BE2C (cell line): ENCODE data around the gene RNF144B.

Experiments used
- DNase-seq: peaks from one replicate; pipeline ENCODE4 v3.0.0-alpha.2; 2020
- H3K27me3 ChIP-seq: fragments of 250-450 bp; sonication (Bioruptor Pico); 2 replicates; pipeline ENCODE4 v1.5.1; 2020; ENCODE audit warnings: mild to moderate bottlenecking
- H3K36me3 ChIP-seq: fragments of 250-450 bp; sonication (Bioruptor Pico); 2 replicates; pipeline ENCODE4 v1.5.1; 2020; ENCODE audit warnings: mild to moderate bottlenecking
- H3K4me1 ChIP-seq: fragments of 250-450 bp; sonication (Bioruptor Pico); 2 replicates; pipeline ENCODE4 v1.5.1; 2020
- H3K4me3 ChIP-seq: 2 replicates; pipeline ENCODE4 v1.5.1; 2011; ENCODE audit warnings: low read depth, low read length
- H3K9me3 ChIP-seq: fragments of 250-450 bp; sonication (Bioruptor Pico); 2 replicates; pipeline ENCODE4 v1.5.1; 2020
- TF ChIP-seq, protein P1 (sequence below): IDR thresholded peaks from 2 replicates; pipeline ENCODE4 v1.5.1; 2012; ENCODE audit warnings: mild to moderate bottlenecking, low read depth, low read length

The RNF144B gene

DNA sequence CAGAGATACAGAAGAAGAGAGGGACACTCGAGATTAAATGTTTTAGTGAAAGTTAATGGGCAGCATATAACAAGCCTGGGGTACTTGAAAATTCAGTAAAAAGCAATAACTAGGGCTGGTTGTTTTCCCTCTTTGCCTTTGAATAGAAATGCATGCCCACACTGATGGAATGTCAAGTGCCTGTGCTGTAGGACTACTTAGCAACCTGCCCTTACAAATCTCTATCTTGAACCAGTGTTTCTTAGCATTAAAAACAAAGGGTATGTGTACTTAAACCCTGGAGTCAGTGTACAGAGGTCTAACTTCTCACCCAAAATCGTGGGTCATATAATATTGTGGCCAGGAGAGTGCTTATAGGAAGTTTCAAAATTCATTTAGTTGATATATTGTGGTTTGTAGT lies 37.1 kb downstream of the RNF144B start:
- Histone ChIP-seq H3K4me3 (no peak overlapping the region), H3K36me3 (no peaks in the 10 kb centered on the region), H3K4me1 (no peaks in the 10 kb centered on the region), H3K9me3 (no peaks in the 10 kb centered on the region), H3K27me3 (no peaks in the 10 kb centered on the region)
- no peak for DNase-seq
- TF ChIP-seq, protein P1, sequence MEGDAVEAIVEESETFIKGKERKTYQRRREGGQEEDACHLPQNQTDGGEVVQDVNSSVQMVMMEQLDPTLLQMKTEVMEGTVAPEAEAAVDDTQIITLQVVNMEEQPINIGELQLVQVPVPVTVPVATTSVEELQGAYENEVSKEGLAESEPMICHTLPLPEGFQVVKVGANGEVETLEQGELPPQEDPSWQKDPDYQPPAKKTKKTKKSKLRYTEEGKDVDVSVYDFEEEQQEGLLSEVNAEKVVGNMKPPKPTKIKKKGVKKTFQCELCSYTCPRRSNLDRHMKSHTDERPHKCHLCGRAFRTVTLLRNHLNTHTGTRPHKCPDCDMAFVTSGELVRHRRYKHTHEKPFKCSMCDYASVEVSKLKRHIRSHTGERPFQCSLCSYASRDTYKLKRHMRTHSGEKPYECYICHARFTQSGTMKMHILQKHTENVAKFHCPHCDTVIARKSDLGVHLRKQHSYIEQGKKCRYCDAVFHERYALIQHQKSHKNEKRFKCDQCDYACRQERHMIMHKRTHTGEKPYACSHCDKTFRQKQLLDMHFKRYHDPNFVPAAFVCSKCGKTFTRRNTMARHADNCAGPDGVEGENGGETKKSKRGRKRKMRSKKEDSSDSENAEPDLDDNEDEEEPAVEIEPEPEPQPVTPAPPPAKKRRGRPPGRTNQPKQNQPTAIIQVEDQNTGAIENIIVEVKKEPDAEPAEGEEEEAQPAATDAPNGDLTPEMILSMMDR, result no peak

DNA sequence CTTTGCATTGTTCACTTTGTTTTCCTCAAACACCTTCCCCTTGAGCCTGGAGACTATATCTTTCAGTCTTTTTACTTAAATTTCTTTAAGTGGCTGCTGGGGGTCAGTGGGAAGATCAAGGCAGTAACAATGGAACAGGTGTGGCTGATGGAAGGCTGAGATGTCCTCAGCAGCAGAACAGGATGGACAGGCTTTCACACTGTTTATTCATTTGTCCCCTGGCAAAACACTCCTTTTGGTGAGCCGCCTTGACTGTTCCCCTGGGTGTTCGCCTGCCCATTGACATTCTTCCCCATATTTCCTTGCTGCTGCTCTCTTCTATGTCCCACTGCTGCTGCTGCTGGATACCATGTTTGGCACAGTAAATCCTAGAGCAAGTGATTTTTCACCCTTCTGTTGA lies 38.1 kb downstream of the RNF144B start:
- H3K36me3 ChIP-seq, result no peaks in the 10 kb centered on the region
- H3K4me1 ChIP-seq, result no peaks in the 10 kb centered on the region
- no peaks in the 10 kb centered on the region for H3K27me3 ChIP-seq
- no peak overlapping the region for H3K4me3 ChIP-seq
- H3K9me3 ChIP-seq, result no peaks in the 10 kb centered on the region
- TF ChIP-seq, protein P1, result no peak
- no peak for DNase-seq

DNA sequence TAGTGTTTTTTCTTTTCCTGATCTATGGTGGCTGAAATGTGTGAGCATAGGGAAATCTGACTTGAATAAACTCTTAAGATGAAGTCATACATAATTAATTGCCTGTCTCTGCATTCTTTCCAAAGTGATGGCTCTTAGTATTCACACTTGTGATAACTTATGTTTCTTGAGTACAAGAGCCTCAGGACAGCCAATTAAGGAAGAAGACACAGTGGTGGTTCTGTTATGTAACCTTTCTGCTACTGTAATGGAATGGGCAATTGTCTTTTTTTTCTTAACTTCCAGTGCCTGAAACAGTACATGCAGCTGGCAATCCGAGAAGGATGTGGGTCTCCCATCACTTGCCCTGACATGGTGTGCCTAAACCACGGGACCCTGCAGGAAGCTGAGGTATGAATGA lies 40.1 kb downstream of the RNF144B start:
- no peaks in the 10 kb centered on the region for H3K4me1 ChIP-seq
- TF ChIP-seq, protein P1, result no peak
- H3K4me3 ChIP-seq, result no peak overlapping the region
- H3K27me3 ChIP-seq, result no peaks in the 10 kb centered on the region
- H3K9me3 ChIP-seq, result no peaks in the 10 kb centered on the region
- H3K36me3 ChIP-seq, result no peaks in the 10 kb centered on the region
- DNase-seq, result no peak

DNA sequence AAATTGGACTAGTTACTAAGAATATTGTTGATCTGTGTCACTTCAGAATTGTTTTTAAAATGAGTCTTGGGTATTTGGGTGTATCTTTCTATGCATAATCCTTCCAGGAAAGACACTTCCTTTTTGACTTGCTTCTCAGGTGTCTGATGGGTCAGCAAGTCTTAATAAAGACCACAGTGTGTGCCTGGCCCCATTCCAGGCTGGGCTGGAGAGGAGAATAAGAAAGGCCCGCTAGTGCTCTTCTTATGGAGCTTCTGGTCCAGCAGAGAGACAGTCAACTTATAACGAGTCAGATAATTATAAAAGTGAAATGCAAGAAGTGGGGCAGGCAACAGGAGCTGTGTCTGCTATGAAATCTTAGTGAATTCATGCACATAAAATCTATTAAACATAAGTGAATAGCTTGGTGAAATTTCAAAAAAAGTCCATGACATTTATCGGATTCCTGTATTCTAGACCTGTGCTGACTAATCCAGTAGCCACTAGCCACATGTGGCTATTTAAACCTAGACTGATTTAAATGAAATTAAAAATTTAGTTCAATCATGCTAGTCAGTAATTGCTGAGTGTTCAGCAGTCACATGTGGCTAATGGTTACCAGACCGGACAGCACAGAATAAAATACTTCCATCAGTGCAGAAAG lies 42.6 kb downstream of the RNF144B start:
- Histone ChIP-seq H3K36me3 (no peaks in the 10 kb centered on the region), H3K4me3 (no peak overlapping the region), H3K4me1 (no peaks in the 10 kb centered on the region), H3K27me3 (no peaks in the 10 kb centered on the region; the same call in 1 of the 2 replicates), H3K9me3 (no peaks in the 10 kb centered on the region)
- TF ChIP-seq, protein P1, result no peak
- DNase-seq, result no peak

- Histone ChIP-seq H3K4me1 (no peaks in the 10 kb centered on the region), H3K27me3 (no peaks in the 10 kb centered on the region; the same call in 1 of the 2 replicates), H3K4me3 (no peak overlapping the region), H3K9me3 (no peaks in the 10 kb centered on the region), H3K36me3 (no peaks in the 10 kb centered on the region)
- DNase-seq, result no peak
- TF ChIP-seq, protein P1, result no peak
Observed at GRCh38 chr6:18431581-18431980, 44.4 kb downstream of the RNF144B start.

DNA sequence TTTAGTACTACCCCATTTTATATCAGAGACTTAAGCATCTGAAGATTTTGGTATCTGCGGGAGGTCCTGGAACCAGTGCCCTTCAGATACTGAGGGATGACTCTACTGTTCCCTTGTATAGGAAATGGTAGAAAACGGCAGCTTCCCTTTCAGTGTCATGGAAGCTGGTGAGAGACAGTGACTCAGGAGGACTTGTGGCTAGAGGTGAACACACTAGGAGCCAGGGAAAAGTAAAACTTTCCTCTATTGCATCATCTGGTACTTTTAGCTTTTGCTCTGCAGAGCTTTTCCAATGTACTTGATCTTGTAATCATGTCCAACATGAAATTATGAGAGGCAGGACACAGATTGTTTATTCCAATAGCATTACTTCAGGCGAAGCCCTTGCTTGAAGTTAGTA lies 45.0 kb downstream of the RNF144B start:
- no peaks in the 10 kb centered on the region for H3K36me3 ChIP-seq
- TF ChIP-seq, protein P1, result no peak
- H3K9me3 ChIP-seq, result no peaks in the 10 kb centered on the region
- no peaks in the 10 kb centered on the region for H3K4me1 ChIP-seq
- no peak overlapping the region for H3K4me3 ChIP-seq
- H3K27me3 ChIP-seq, result no peaks in the 10 kb centered on the region; the same call in 1 of the 2 replicates
- no peak for DNase-seq
